ENCODE results near the gene PTPRA.

Gene PTPRA

DNA sequence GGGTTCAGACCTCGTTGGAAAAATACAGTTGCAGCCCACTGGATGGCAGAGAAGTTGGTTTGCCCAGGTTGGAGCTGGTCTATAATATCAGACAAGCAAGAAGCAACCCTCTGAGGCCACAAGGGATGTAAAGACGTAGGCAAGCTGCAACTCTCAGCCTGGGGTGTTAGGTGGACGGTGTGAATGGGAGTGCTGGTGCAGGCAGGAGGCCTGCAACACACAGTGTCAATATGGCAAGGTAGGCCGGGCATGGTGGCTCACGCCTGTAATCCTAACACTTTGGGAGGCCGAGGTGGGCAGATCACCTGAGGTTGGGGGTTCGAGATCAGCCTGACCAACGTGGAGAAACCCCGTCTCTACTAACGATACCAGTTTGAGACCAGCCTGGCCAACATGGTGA is 22.2 kb upstream of the PTPRA start:
- no peak for DNase-seq

DNA sequence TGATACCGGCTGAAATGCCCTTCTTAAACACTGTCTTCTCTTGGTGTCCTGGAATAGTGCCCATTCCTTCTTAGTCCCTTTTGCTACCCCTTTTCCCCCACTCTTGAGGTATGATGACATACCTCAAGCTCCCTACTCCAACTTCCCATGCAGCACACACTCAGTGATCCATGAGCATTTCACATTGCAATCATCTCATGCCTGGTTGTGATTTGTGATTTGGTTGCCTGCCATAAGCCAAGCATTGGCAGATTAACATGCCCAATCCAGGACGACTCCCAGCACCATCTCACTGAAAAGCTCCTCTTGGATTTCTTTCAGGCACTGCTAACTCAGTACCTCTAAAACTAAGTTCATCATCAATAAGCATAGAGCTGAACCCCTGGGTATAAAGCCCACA is 14.7 kb upstream of the PTPRA start:
- no peak for DNase-seq

GRCh38 chr20:2859330-2860121 is 13.8 kb upstream of the PTPRA start:
- DNase-seq = peak; percentile 51

- no peak for DNase-seq
Observed at GRCh38 chr20:2864626-2865025, 8.7 kb upstream of the PTPRA start.

DNA sequence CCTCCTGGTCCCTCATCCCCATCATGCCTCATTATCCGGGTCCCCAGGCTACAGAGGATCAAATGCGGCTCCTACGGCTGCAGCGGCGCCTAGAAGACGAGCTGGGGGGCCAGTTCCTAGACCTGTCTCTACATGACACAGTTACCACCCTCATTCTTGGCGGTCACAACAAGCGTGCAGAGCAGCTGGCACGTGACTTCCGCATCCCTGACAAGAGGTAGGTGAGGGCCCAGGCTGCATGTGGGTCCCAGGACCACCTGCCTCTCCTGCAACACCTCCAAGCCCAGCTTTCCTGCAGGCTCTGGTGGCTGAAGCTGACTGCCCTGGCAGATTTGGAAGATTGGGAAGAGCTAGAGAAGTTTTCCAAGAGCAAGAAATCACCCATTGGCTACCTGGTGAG is 8.2 kb upstream of the PTPRA start:
- DNase-seq = no peak

DNA sequence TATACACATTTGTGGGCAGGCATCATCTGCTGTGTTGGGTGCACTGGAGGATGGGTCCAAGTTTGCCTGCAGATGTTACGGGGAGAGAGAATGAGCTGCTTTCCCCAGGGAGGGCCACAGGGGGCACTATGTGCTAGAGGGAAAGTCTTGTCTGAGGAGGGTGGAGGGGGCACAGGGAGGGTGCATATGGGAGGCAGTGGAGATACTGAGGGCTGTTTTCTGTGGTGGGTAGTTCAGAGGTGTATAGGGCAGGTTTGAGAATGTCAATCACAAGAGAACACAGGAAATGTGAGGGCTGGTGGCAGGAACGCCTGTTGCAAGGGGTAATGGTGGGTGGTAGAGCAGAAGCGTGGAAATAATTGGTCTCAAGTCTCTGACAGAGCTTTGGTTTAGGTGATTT is 7.7 kb upstream of the PTPRA start:
- no peak for DNase-seq

- DNase-seq = no peak
Observed at GRCh38 chr20:2866236-2866635, 7.0 kb upstream of the PTPRA start.

DNA sequence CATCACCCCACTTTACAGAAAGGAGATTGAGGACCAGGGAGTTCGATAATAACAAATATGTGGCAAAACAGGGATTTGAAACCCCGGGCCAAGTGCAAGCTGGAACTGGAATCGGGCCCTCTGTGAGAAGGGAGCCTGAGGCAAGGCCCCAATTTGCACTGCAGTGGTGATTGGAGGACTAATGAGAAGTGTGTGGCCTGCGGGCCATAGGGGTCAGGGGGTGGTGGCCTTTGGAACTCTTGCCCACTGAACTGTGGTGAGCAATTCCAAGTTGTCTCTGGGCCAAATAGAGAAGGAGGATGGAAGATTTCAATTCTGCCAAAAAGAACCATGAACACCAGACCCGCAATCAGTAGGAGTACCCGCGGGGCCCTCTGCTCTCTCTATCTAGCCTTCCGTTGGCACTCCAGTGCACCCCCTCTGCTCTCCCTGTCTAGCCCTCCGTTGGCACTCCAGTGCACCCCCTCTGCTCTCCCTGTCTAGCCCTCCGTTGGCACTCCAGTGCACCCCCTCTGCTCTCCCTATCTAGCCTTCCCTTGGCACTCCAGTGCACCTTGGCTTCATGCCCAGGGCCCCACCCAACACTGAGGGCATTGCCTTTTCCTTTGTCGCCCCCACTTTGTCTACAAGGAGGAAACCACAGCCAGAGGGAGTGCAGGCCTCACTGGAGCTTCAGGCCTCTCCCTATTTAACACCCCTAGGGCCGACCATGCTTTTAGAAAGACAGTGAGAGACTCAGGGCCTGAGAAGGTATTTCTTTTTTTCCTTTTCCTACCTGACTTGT is 6.0 kb upstream of the PTPRA start:
- DNase-seq = no peak

DNA sequence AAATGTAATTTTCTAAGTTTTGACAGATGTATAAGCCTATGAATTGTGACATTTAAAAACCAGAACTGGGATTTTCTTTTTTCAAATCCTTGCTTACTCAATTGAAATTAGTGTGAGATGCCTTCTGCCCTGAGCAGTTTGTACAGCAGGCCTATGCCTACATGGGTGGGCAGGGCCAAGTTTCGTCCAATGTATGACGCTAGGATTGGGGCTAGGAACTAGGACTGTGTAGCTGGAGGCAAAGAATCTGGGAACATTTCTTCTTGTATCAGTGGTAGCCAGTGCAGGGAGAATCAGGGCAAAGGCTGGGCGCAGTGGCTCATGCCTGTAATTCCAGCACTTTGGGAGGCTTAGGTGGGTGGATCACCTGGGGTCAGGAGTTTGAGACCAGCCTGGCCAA is 3.9 kb upstream of the PTPRA start:
- no peak for DNase-seq

GRCh38 chr20:2871111-2871465 is 2.2 kb upstream of the PTPRA start:
- DNase-seq = peak; percentile 62

DNA sequence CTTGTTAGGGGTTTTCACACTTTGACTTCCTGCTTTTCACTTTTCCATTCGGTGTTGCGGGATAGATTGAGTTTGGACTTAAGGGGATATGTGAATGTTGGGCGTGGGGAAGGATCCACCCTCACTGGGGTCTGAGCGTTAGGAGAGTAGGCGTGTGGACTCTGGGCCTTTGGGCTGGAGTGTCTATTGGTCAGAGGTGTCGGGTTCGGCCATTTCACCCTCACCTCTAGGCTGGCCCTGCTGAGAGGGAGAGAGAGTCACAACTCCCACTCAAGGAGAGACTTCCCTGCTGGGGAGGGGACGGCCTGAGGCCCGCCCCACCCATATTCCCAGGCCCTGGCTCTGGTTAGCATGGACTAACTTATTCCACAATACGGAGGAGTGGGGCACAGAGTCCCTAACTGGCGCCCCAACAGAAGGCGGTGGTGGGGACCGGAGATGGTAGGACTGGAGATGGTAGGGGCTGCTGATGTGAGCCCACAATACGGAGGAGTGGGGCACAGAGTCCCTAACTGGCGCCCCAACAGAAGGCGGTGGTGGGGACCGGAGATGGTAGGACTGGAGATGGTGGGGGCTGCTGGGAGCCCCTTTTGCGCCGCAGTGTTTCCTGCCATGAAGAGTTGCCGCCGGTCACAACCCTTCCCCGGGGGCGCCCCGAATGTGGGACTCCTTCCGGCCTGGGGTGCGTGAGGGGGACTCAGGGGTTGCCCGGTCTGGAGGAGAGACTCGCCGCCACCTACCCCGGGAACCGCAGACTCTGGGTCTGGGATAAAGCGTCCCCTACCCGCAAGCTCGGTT is 1.4 kb upstream of the PTPRA start:
- no peak for DNase-seq

DNA sequence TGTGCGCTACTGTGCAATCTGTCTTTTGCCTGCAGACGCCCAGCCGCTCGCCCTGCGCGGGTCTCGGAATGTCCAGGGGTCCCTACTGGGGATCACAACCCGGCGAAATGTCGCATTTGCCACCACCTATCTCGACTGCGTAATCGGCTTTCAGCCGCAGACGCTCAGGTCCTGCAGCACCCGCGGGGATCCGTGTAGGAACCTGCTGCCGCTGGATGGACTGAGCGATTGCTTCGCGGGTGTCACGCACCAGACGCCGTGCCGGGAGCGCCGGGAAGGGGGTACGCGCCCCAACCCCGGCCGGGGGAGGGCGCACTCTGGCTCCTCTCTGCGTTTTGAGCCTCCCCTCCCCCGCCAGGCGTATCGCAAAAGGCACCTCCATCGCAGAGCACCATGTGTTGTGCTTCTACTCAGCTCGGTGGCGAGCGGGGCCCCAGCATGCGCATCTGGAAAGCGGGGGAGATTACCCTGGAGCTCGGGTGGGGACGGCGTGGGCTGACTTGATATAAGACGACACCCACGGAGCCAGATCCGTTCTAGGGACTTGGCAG is 747 bp upstream of the PTPRA start:
- peak; percentile 61 for DNase-seq

- DNase-seq = peak; percentile 84
Observed at GRCh38 chr20:2873747-2874041, 413 bp downstream of the PTPRA start.

GRCh38 chr20:2874456-2874855 is 1.2 kb downstream of the PTPRA start:
- DNase-seq = no peak

- no peak for DNase-seq
Observed at GRCh38 chr20:2875690-2876203, 2.5 kb downstream of the PTPRA start.

GRCh38 chr20:2878515-2878914 is 5.2 kb downstream of the PTPRA start:
- no peak for DNase-seq

DNA sequence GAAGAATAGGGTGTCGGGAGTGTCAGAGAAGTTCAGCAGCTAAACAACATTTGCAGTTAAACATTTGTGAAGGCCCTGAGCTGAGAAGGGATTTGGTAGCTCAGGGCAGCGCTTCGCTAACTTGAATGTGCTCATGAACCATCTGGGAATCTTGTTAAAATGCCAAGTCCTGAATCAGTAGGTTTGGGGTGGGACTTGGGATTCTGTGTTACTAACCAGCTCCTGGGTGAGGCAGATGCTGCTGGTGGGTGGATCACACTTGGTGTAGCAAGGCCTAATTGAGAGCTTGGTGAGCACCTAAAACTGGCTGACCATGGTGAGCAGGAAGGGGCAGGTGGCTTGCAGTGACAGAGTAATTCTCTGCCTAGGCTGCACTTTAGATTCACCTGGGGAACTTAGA is 5.9 kb downstream of the PTPRA start:
- no peak for DNase-seq

DNA sequence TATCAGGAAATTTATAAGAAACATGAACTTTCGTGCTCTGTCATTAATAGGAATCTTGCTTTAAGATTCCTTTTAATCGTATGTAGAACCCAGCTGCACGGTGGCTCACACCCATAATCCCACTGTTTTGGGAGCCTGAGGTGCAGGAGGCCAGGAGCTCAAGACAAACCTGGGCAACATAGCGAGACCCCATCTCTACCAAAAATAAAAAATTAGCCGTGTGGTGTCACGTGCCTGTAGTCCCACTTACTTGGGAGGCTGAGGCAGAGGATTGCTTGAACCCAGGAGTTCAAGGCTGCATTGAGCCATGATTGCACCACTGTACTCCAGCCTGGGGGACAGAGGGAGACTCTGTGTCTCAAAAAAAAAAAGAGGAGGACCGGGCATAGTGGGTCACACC is 7.4 kb downstream of the PTPRA start:
- DNase-seq = no peak

DNA sequence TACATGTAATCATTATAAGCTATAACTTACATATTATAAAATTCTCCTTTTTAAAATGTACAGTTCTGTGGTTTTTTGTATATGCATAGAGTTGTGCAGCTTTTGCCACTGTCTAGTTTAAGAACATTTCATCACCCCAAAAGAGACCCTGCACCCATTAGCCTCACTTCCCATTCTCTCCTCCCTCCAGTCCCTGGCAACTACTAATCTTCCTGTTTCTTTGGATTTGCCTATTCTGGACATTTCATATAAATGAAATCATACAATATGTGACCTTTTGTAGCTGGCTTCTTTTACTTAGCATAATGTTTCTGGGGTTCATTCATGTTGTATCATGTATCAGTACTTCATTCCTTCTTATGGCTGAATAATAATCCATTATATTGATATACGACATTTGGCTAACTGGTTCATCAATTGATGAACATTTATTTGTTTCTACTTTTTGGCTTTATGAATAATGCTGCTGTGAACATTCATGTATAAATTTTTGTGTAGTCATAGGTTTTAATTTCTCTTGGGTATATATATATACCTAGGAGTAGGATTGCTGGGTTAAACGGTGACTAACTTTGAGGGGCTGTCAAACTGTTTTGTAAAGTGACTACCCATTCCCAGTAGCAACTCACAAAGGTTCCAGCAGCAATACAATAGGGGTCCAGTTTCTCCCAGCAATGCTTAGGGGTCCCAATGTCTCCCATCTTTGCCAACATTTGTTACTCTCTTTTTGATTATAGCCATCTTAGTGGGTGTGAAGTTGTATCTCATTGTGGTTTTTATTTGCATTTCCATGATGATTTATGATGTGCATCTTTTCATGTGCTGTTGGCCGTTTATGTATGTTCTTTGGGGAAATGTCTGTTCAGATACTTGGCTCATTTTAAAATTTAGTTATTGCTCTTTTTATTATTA is 10.7 kb downstream of the PTPRA start:
- no peak for DNase-seq

GRCh38 chr20:2887715-2888114 is 14.4 kb downstream of the PTPRA start:
- no peak for DNase-seq

- DNase-seq = no peak
Observed at GRCh38 chr20:2888224-2888955, 15.1 kb downstream of the PTPRA start.

DNA sequence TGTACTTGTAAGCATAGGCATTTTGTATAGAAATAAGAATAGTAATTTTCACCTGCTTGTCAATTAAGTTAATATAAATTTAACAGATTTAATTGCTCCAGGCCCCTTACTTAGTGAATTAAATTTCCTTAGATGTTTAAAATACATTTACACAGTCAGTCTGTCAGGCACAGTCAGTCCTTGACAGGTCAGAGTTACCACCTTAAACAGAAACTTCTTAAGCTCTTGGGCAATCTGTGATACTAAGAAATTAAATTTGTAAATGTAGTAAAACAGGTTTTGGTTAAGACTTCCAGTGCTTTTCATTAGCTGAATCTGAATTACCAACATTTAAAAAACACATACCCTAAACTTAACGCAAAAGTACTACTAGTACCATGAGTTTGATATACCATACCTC is 15.9 kb downstream of the PTPRA start:
- DNase-seq = no peak

Measured in femur (tissue), 1 donor.